GM19452 (cell line): ENCODE results near the gene ADRA2B.

ENCODE experiments used
- ATAC-seq: cut with Tn5 transposase; IDR thresholded peaks from one replicate; pipeline ENCODE4 v1.9.1; 2021; ENCODE audit not compliant: unreplicated experiment

Gene ADRA2B

GRCh38 chr2:96138179-96139145 is 22.1 kb upstream of the ADRA2B start, which contains the start of gene ASTL:
Gene ASTL (minus strand): TSS chr2:96138502. CDS start chr2:96138436, 66 bp downstream.
- ATAC-seq, result no peak

GRCh38 chr2:96137321-96138178 is 21.2 kb upstream of the ADRA2B start:
- ATAC-seq, result no peak

GRCh38 chr2:96136129-96136720 is 19.9 kb upstream of the ADRA2B start:
- no peak for ATAC-seq

GRCh38 chr2:96135621-96136020 is 19.2 kb upstream of the ADRA2B start:
- no peak for ATAC-seq

GRCh38 chr2:96135171-96135570 is 18.8 kb upstream of the ADRA2B start:
- ATAC-seq, result no peak

- no peak for ATAC-seq
These were observed 18.1 kb upstream of the ADRA2B start for GRCh38 chr2:96134421-96134820.

GRCh38 chr2:96131813-96132745 is 15.7 kb upstream of the ADRA2B start:
- ATAC-seq, result no peak

- ATAC-seq, result no peak
These were observed 14.9 kb upstream of the ADRA2B start for GRCh38 chr2:96131152-96131812.

- ATAC-seq, result no peak
These were observed 14.1 kb upstream of the ADRA2B start for GRCh38 chr2:96130483-96130882.

GRCh38 chr2:96129528-96130120 is 13.3 kb upstream of the ADRA2B start:
- no peak for ATAC-seq

GRCh38 chr2:96128456-96128855 is 12.1 kb upstream of the ADRA2B start:
- ATAC-seq, result no peak

- no peak for ATAC-seq
These were observed 8.3 kb upstream of the ADRA2B start for GRCh38 chr2:96124406-96125265.

GRCh38 chr2:96123936-96124335 is 7.6 kb upstream of the ADRA2B start:
- ATAC-seq, result no peak

- ATAC-seq, result no peak
These were observed 6.9 kb upstream of the ADRA2B start for GRCh38 chr2:96123290-96123689.

- ATAC-seq, result no peak
These were observed 6.0 kb upstream of the ADRA2B start for GRCh38 chr2:96122391-96122790.

- no peak for ATAC-seq
These were observed 5.0 kb upstream of the ADRA2B start for GRCh38 chr2:96121414-96121813.

GRCh38 chr2:96120991-96121390 is 4.6 kb upstream of the ADRA2B start:
- ATAC-seq, result no peak

GRCh38 chr2:96120091-96120720 is 3.8 kb upstream of the ADRA2B start:
- ATAC-seq, result no peak
